GM18520 (cell line): Measurements from ENCODE around the gene MXRA7.
A peak's percentile ranks its signal among the peaks of the same experiment; 100 is the strongest.
"Not testable (repeated sequence)": the region's sequence is repeated elsewhere in the genome, so short reads cannot be mapped to it uniquely, and the experiment has no call there.

ENCODE experiments used
- ATAC-seq: cut with Tn5 transposase; IDR thresholded peaks from one replicate; pipeline ENCODE4 v1.9.1; 2021; ENCODE audit not compliant: unreplicated experiment

MXRA7 gene, protein sequence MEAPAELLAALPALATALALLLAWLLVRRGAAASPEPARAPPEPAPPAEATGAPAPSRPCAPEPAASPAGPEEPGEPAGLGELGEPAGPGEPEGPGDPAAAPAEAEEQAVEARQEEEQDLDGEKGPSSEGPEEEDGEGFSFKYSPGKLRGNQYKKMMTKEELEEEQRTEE

DNA sequence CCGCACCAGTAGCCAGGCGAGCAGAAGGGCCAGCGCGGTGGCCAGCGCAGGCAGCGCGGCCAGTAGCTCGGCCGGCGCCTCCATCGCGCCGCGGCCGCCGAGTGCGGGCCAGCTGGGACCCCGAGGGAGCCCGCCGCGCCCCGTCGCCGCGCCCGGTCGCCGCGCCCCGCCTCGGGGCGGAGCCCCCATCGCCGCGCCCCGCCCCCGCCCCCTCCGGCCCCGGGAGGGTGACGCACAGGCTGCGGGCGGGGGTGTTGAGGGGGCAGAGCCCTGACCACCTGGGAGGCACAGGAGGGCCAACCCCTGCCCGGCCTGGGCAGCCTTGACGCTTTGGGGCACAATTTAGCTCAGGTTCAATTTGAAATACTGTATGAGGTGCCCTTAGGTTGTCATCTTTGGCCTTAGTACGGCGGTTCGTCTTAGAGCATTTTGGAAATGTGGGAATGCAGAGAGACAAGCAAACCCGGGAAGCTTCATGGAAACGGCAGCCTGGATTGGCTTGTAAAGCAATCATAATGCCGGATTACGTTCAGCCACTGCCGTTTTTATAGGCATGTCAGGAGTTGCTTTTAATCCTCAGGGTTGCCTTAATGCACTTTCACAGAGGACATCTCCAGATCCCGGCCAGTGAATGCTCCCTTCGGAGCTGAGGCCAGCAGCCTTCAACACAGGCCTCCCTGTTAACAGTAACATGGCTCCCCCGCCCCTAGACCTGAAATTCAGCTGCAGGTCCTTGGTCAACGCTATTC lies at the start of gene MXRA7:
TSS of gene MXRA7 (minus strand) at position 103 of the 749 bp plus-strand sequence. CDS start at position 84, 19 bp downstream.
- no peak for ATAC-seq

DNA sequence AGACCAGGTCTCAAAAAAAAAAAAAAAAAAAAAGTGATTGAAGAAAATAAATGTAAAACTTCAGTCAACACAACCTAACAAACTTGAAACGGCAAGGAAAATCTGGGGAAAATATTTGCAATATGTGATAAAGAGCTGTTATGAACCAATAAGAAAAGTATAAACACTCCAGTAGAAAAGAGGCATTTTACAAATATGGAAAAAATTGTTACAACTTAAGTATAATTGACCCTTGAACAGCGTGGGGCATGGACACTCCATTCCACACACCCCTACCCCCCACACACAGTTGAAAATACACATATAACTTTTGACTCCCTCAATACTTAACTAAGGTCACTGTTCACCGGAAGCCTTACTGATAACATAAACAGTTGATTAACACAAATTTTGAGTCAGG lies 47.8 kb upstream of the MXRA7 start:
- no peak for ATAC-seq

DNA sequence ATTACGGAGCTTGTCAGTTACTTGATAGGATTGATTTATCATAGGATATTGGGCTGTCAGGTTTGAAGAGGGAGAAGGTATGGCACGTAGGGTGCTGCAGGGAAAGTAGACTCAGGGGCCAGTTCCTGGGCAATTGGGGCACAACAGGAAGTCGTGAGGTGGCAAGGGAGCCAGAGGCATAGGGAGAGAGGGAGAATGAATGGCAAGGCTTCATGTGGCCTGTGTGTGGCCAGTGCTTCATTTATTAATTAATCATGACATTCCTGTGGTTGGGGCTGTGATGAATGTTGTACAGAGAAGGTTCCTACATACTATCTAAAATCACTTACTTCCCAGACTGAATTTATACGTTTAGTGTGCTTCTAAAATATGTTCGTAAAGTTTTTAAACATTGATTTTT lies 46.5 kb upstream of the MXRA7 start:
- no peak for ATAC-seq

DNA sequence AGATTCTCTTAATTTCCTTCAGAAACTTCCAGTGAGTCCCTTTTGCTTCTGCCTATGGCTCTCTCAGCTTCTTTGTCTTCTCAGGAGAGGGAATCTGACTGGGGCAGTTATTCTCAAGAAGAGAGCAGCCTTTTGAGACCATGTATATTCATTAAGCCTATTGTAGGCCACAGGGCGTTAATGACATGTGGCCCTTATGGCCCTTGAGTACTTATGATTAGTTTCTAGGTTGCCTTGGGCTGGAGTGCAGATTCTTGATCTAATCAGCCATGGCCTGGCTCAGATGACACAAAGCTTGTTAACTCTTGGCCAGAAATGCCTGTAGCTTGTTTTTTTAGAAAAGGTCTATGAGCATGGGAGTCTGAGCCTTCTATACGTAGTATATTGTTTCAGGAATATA lies 44.5 kb upstream of the MXRA7 start:
- no peak for ATAC-seq

DNA sequence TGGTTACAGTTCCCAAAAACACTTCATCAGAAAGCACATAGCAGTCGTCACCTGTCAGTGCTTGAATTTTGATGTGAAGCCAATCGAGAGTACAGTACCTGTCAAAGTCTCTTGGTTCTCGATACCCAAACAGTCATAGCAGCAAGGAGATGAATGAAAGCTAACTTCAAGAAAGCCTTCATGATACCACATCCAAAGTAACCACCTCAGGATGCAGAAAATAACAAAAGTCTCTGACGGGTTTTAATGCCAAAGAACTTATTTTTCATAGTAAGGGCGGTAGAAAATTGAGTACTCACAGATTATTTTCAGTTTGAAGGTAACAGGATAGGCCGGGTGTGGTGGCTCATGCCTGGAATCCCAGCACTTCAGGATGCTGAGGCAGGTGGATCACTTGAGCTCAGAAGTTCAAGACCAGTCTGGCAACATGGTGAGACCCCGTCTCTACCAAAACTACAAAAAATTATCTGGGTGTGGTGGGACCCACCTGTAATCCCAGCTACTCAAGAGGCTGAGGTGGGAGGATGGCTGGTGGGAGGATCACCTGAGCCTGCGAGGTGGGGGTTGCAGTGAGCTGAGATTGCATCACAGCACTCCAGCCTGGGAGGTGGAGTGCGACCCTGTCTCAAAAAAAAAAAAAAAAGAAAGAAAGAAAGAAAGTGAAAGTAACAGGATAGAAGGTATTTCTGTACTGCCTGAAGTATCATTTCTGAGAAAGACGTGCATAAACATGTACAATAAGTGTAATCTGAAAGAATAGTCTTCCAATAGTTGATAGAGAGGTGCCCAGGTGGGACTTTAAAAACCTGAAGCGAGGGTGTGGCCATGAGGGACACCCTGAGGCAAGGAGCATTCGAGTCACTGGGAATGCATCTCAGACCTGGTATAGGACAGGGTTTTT lies 42.5 kb upstream of the MXRA7 start:
- ATAC-seq = no peak

DNA sequence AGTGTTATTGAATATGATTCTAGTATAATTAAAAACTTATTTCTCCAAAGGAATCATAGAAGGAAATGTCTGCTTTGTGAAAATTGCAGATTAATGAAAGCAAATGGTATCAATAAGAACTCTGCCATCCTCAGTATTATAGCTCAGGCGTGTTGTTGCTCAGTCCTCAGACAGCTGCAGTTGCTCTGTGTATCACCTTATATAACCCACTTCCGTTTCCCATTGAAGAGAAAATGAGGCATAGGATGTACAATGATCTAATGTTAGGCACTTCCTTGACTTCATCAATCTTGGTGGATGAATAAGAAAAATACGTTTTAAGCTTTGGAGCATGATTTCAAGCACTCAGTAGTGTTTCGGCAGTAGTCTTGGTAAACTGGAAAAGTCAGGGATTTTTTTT lies 41.2 kb upstream of the MXRA7 start:
- ATAC-seq = no peak

DNA sequence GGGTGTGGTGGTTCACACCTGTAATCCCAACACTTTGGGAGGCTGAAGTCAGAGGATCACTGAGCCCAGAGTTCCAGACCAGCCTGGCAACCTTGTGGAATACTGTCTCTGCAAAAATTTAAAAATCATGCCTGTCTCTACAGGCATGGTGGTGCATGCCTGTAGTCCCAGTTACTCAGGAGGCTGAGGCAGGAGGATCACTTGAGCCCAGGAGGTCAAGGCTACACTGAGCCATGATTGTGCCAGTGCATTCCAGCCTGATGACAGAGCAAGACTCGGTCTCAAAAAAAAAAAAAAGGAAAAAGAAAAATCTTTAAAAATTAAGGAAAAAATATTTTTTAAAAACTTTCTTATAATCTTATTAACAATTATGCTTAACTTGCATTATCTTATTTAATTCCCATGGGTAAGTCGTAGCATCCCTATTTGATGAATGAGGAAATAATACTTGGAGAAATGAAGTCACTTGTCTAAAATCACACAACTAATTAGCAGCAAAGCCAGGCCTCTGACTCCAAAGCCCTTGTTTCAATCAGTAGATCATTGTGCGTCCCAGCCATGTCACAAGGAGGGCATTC lies 40.7 kb upstream of the MXRA7 start:
- no peak for ATAC-seq

DNA sequence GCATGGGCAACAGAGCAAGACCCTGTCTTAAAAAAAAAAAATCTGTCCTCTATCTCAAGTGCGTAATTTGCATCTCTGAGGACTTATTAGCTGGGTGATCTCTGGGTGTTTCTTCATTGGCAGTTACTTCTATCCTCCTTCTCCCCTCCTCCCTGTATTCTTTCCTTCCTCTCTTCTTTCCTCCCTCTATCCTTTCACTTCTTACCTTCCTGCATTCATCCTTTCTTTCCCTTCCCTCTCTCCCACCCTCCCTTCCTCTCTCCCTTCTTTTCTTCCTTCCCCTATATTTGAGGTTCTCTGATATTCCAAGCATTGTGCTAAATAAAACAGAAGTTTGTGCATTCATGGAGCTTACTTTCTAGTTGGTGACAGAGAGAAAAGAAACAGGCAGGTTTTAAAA lies 37.9 kb upstream of the MXRA7 start:
- no peak for ATAC-seq

DNA sequence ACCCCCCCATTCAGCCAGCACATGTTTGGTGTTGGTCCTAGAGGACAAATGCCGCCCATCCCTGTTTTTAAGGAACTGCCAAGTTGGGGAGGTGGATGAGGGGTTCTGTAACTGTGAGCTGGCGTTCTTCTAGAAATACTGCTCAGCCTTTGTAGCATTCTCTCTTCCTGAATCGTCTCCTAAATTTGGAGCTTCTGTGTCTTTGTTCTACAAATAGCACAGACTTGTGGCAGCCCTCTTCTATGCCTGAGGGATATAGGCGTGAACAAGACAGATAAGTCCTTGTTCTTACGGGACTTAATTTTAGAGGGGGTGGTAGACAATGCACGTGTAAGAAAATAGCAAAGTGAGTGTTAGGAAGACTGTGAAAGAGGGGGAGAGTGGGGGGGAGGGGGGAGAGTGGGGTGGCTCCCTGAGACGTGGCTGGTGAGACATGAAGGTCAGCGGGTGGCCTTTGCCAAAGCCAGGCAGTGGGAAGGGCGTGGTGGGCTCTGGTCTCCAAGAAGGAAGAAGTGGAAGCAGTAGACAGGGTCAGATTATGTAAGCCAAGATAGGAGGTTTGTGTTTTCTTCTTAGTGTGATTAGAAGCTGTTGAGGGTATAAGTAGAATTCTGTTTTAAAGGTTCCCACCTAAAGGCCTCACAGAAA lies 37.1 kb upstream of the MXRA7 start:
- ATAC-seq = no peak

DNA sequence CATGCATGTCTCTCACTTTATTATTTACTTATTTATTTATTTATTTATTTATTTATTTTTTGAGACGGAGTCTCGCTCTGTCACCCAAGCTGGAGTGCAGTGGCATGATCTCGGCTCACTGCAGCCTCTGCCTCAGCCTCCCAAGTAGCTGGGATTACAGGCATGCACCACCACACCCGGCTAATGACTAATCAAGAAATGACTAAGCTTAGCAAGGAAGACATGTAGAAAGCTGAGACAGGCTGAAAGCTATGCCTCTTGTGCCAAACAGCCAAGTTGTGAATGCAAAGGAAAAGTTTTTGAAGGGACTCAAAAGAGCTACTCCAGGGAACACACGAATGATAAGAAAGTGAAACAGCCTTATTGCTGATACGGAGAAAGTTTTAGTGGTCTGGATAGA lies 35.0 kb upstream of the MXRA7 start:
- not testable (repeated sequence) for ATAC-seq

DNA sequence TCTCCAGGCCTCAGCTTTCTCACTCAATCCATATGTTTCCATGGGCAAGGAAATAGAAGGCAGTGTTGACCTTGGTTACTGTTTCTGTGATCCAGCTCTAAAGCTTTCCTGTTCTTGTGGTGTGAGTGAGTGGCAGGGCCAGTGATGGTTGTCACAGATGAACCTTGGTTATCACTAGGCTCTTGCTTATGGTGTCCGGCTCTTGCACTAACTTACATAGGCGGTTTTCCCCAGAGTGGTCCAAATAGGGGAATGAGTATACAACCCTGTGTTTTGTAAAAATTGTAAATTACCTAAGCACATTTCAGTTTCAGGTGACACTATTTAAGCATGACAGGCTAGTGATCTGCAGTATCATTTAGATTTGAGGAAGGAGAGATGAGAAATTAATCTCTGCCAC lies 34.0 kb upstream of the MXRA7 start:
- no peak for ATAC-seq

DNA sequence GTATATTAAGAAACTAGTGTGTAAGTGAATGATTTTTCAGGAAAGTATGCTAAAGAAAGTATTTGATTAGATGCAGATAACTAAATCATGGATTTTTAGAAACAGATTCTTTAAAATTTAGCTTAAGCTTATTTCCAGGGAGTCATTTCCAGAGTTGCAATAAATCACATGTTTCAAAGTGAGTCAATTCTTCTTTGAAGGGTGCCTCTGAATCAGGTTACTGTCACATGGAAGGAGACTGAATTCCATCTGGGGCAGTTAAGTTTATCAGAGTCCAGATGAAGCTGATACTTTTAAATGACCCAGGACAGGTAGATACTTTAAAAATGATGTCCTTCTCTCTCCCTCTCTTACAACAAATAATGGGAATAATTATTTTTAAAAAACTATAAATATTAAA lies 32.2 kb upstream of the MXRA7 start:
- no peak for ATAC-seq

DNA sequence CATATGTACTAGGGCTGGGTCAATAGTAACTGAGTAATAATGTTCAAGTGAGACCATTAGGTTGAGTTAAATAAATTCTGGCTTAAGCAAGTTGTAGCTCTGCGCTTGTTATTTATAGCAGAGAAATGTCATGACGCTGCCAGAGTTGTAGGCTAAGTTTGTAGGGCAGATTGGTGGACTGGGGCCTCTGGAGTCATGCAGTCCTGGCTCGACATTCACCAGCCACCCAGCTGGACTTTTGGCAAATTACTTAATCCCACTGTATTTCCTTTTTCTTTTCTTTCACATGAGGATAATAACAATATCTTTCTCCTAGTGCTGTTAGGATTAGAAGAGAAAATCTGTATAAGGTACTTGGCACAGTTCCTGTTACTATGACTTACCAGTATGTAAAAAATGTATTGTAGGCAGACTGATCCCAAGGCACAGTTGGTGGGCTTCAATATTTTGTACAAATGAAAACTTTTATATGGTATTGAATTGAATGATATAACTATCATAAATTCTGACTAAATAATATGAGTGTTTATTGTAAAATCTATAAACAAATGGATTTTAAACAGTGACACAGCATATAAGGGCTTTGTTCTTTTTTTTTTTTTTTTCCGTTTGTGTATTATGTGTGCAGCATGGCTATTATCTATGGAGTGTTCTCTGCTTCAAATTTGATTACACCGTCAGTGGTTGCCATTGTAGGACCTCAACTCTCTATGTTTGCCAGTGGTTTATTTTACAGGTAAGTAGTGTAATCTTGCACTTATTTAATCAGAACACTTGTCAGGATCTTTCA lies 29.8 kb upstream of the MXRA7 start:
- ATAC-seq = no peak

DNA sequence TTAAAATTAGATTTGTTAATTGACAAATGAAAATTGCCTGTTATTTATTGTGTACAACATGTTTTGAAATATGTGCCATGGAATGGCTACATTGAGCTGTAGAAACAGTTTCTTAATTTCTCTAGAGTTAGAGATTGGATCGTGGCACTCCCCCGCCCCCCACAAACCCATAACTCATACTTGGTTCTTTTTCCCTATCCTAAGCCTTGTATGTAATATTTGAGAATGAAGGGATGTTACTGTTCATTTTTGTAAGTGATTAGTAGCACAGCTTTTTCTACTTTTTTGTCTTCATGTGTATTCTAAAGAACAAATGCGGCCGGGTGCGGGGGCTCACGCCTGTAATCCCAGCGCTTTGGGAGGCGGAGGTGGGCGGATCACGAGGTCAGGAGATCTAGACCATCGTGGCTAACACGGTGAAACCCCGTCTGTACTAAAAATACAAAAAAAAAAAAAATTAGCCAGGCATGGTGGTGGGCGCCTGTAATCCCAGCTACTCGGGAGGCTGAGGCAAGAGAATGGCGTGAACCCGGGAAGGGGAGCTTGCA lies 28.9 kb upstream of the MXRA7 start:
- not testable (repeated sequence) for ATAC-seq

DNA sequence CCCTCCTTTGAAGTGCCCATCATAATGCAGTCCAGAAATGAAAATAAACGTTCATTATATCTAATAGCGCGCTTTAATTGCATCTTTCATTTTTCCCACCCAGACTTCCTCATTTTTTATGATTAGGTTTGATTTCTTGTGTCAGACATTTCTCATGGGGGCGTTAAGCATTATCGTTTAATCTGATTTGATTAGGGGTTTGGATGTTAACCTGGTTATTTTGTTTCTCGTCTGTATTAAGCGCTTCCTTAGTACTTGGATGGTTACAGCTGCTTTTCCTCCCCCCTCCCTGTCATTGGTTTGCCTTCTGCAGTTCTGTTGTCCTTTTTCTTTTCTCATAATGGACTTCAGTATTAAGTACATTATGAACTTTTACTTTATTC lies 27.7 kb upstream of the MXRA7 start:
- ATAC-seq = no peak

DNA sequence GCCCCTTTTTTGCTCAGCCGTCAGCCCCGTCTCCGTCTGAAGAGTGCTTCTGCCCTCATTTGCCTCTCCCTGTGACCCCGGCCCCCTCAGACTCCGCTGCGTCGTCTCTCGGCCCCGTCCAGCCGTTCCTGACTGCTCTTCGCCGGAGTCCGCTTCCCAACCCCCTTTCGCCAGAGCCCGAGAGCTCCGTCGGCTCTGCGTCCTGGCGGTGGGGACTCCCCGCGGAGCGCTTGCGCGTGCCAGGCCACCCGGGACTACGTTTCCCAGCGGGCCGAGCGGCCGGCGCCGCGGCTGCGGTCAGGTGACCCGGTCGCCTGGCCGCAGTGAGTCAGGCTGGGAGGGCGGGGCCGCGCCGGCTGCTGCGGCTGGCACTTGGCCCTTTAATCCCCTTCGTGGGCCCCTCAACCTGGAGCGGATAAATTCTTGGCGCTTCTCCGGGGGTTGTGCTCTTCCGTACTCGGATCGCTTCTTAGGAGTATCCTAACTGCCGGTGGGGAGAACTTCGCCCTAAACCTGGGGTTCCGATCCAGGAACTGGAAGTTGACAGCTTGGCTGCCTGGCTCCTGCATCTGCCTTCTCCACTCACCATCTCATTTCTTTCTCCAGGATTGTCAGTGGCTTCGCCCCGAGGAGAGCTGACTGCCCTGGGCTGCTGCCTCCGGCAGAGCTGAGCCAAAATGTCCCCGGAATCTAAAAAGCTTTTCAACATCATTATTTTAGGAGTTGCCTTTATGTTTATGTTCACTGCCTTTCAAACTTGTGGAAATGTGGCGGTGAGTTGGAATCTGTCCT lies 27.1 kb upstream of the MXRA7 start, which contains the start of gene MFSD11:
TSS of gene MFSD11 (plus strand) at position 444 of the 792 bp plus-strand sequence. CDS start at position 678, 234 bp downstream.
- peak; percentile 30 for ATAC-seq

DNA sequence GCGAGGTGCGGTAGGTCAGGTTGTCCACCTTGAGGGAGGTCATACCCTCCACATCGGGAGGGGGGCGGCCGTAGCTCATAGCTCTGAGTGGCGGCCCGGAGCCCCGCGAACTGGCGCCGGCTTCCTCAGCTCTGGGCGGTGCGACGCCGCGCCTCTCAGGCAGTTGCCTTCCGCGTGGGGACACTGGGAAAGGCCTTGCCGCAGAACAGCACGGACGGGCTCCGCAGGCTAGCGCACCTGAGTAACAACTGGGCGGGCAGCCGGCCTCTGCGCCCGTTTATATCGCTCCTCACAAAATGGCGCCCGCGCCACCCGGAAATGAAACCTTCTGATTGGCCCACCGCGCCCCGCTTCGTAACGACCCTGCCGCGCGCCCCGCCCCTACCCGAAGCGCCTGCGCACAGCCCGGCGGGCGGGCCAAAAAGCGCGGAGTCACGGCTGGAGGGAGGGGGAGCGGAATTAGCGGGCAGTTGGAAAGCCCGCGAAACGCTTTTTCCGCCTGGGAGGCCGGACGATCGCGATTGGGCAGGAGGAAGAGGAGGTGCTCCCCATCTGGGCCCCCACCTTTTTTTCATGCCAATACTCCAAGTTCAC lies 26.4 kb upstream of the MXRA7 start, which contains the start of gene SRSF2:
TSS of gene SRSF2 (minus strand) at position 250 of the 594 bp plus-strand sequence. CDS start at position 79, 171 bp downstream.
- peak; percentile 58 for ATAC-seq

DNA sequence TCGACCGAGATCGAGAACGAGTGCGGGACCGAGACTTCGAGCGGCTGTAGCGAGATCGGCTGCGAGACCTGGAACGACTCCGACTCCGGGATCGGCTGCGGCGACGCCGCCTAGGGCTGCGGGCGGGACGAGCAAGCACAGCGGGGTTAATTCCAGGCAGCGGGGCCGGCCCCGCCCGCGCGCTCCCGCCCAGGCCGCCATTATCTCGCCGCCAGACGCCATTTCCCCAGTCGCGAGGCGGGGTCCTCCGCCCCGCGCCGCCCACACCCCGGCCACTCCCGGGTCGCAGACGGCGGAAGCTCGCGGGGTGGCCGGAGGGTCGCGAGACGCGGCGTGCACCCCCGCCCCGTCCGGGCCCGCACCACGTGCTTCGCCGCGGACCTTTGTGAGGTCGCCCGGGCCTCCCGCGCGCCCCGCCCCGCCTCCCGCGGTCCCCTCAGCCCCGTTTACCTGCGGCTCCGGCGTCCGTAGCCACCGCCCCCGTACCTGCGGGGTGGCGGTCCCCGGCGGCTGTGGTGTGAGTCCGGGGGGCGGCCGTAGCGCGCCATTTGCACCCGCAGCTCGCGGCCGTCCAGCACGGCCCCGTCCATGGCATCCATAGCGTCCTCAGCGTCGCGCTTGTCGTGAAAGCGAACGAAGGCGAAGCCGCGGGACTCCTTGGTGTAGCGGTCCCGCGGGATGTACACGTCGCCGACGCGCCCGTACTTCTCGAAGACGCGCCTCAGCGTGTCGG lies 25.8 kb upstream of the MXRA7 start:
- ATAC-seq = peak; percentile 13
